Activated CD8-positive, alpha-beta memory T cell treated with anti-CD3 and anti-CD28 coated beads, Interleukin-2, amount 50 U/mL, for 24 hours (primary cell): ENCODE results near the gene TAAR6.
"Not testable (repeated sequence)": the region's sequence is repeated elsewhere in the genome, so short reads cannot be mapped to it uniquely, and the experiment has no call there.

Experiments used
- DNase-seq: peaks from one replicate; pipeline ENCODE4 v3.0.0-alpha.2; 2020; ENCODE audit errors: extremely low read depth

TAAR6 gene

DNA sequence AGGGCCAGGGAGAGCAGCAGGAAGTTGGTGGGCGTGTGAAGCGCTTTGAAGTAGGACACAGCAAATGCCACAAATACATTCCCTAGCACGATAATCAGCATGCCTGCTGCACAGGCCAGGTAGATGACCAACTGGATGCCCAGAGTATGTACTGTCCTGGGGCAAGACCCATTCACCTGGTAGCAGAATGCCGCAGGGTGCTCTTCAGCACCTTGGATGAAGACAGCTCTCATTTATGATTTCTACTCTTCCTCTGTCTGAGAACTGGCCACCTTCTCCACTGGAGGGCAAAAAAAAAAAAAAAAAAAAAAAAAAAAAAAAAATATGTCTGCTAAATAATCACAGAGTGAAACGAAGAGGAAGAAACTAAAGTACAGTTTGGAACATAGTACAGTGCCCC is 19.3 kb downstream of the TAAR6 start, which contains the start of gene TAAR5:
TAAR5 (minus strand) TSS at position 288 of the 400 bp plus-strand sequence; CDS start at position 233, 55 bp downstream.
- DNase-seq, result no peak

DNA sequence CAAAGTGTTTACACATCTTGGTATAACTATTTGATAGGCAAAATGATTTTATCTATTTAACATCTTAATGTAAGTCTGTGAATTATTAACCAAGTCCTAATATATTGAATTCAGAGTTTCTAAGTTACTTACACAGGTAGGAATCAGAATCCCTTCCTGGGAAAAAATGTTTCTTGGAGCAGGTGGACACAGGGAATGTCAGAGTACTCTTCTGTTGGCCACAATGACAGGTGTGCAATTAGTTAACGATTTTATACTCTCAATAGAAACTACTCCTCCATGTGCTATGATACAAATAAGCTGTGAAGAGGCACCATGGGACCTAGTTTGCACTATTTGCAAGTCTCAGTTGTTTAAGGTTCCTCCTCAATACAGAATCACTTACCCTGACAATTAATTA is 20.2 kb downstream of the TAAR6 start:
- DNase-seq, result no peak

DNA sequence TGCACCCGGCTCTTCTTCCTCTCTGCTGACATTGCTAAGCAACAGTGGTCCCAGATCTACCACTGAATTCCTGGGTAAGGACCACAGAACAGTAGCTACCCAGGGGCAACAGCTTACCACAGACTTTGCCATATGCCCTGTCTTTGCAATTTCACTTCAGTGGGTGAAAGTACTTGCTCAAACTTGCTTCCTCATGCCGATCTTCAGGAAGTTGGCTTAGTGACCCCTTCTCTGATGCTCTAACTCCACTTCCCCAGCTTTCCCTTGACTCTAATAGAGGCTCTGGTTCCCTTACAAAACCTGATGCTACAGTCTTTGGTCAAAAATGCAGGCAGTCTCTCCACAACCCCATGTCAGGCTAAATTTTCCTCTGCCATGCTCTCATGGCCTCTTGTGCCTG is 22.7 kb downstream of the TAAR6 start:
- no peak for DNase-seq

DNA sequence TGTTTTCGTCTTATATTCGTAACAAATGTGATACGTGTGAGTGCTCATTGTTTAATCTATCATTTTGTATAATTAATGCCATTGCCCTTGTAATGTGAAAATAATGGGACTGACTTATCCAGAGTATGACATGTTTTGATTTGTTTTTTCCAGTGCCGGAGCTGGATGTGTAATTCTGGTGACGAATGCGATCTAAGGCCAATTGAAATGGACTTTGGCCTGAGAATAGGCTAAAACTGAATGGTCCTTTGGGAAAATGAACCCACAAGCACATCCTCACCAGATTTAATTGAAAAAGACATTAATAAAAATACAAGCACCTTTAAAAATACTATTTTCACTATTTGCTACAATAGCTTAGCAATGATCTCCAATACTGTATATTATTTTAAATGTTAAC is 26.1 kb downstream of the TAAR6 start:
- no peak for DNase-seq

DNA sequence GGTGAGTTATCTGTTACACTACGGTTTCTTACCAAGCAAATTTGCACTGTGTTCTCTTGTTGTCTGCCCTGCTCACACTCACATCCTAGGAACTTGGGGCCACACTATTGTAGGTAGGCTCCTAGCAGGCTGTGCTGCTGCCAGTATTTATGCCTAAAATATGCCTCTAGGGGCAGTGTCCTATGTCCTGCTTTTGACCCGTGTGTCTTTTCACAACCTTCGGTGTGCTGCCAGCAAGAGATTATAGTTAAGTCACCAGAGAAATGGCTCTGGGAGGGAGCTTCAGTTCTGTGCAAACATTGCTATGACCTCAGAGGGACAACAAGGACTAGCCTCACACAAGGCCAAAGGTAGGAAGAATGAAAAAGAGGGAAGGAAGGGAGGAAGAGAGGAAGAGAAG is 28.4 kb downstream of the TAAR6 start:
- DNase-seq, result no peak

DNA sequence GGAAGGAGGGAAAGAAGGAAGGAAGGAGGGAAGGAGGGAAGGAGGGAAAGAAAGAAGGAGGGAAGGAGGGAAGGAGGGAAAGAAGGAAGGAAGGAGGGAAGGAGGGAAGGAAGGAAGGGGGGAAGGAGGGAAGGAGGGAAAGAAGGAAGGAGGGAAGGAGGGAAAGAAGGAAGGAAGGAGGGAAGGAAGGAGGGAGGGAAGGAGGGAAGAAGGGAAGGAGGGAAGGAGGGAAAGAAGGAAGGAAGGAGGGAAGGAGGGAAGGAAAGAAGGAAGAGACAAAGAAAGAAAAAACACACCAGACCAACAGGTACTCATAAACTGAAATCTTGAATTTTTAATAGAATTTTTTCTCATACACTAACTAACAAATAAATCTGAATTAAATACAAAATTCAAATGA is 30.8 kb downstream of the TAAR6 start:
- not testable (repeated sequence) for DNase-seq

DNA sequence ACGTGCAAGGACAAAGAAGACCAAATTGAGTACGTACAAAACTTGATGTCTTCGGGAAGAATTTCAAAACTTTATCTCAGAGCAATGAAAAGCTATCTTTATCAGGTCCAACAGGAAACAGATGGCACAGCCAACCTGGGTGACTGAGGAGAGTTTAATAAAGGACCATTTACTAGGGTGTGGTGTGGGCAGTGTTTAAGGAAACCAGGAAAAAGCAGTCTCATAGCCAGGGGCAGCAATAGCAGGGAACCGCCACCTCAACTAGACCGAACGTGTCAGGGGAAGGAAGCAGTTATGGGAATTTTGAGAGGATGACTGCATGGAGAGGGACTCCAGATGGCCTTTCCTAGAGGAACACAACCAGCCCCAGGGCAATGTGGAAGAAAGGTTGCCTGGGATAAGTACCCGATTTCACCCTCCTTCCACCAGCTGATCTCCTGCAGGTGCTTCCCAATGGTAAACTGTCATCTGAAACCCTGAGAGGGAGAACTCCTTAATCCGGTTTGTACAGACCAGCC is 34.6 kb downstream of the TAAR6 start:
- DNase-seq, result no peak

DNA sequence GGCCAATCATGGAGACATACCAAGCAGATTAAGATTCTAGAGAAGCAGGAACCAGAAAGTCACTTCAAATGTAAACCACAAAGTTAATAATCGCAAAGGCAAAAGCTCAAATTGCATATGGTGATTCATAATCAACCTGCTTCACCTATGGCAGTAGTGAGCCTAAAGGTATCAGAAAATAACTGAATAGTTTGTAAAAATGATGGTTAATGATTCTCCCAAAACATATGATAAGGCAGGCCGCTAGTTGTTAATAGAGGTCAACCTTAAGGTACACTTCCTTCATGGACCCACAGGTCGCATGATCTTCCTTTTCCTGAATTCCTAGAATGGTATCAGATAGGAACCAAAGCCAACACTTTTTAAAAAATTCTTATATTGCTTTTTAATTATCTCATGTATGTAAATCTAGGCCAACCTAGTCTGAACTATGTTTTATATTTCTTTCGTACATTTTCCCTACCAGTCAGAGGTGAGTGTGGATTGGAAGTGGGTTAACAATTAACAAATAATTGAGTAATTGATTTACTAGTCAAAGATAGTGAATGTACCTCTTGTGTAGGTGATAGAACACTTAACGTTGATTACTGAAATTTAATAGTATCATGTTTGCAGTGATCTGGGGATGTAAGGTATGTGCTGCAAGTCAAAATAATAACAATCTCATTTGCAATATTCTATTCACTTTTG is 37.6 kb downstream of the TAAR6 start:
- DNase-seq, result no peak

DNA sequence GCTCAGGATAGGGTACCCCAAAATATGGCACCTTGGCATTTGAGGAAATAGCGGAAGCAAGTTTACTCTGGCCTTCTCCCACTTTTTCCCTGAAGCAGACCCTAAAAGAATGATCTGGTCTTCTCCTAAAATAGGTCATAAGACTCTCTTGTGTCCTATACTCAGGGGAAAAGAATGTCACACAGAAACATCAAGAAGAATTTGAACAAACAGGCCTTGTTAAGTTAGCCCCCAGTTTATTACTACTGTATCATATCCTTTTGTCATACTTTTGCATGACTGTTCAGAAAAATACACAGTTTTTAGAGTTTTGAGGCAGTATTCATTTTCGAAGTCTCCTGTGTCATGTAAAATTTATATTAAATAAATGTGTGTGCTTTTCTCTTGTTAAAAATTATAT is 41.5 kb downstream of the TAAR6 start:
- DNase-seq, result no peak

DNA sequence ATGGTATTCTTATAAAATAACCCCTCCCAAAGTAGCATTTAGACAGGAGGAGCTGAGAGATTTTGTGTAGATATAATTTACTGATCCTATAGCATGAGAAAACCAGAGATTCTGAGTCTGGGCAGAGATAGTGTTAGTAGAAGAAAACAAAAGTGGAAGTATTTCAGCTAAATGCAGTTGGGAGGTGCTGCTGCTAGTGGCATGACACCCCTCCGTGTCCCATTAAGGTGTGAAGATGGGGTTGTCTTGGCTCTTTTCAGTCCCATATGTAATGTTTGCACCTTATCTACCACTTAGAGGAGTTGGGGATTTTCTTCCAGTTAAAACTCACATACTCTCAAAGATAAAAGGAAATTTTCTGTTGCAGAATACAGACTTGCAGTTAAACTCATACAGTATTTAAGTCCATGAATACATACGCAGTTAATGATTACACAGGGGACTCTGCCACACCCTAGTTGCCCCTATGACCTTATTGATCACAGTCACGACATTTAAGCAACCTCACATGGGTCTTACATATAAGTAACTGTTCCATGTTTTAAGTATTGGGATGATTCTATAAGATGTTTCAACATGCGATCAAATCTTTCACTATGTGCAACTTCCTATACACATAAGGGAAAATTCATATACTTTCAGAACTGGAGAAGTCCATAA is 42.5 kb downstream of the TAAR6 start:
- no peak for DNase-seq

DNA sequence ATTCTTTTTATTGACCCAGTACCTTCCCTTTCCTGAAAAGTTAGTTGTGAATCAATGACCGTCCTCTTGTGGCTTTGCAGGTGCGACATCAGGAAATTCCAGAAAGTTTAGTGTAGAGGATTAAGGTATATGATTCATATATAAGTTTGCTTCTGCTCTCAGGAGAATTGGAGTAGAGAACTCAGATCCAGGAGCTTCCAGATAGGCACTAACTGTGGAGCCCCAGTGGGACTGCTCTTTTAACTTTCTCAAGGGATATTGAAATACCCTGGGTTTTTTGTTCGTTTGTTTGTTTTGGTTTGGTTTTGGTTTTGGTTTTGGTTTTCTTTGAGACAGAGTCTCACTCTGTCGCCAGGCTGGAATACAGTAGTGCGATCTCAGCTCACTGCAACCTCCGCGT is 44.4 kb downstream of the TAAR6 start:
- DNase-seq, result no peak

DNA sequence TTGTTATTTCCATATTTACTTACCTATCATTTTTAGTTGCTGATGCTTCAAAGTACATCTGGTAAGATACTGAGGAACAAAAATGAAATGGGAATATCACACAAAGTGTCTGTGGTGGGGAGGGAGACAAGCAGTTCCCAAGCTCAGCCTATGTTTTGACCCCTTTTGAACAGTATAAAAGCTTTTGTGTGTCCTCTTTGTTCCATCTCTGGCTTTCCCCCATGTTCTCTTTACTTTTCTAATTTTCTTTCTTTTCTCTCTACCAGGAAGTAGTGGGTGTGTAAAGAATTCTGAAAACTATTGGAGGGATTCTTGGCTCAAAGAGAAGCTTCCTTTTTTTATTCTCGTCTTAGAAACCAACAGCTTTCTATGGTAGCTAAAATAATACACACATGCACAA is 46.6 kb downstream of the TAAR6 start:
- no peak for DNase-seq
